ENCODE data around the gene SLC2A6. TPM values are rescaled to one million over a fixed set of nuclear protein-coding genes. Genes with fewer than 3 reads are reported as not detected.

SLC2A6 gene
- total RNA-seq, 3 donors from 2014 or later: 2.6 to 5.3 (median 2.8) TPM

GRCh38 chr9:133525677-133526076 is 46.8 kb upstream of the SLC2A6 start:
- no peaks in the 10 kb centered on the region for H3K36me3 ChIP-seq (ENCODE audit: low read depth)
- peaks cover 3% of the 10 kb centered on the region for H3K4me1 ChIP-seq (ENCODE audit: low read depth)
- H3K9me3 ChIP-seq: no peaks in the 10 kb centered on the region
- intact Hi-C loops (cut with DNase I, micrococcal nuclease): no loop called here
- DNase-seq (peak in 1 of 3 donors; percentile 8), ATAC-seq (no peak)
- no peak overlapping the region for H3K4me3 ChIP-seq
- no peak for TF ChIP-seq CTCF (IDR thresholded peaks at IDR 0.05)

- DNase-seq: peak in 1 of 3 donors; percentile 37
- Histone ChIP-seq H3K4me1 (ENCODE audit: low read depth) (peaks cover 3% of the 10 kb centered on the region), H3K9me3 (no peaks in the 10 kb centered on the region), H3K36me3 (ENCODE audit: low read depth) (no peaks in the 10 kb centered on the region), H3K4me3 (no peak within 1 kb of the TSS)
- no peak for ATAC-seq
- intact Hi-C loops (cut with DNase I, micrococcal nuclease): no loop called here
- TF ChIP-seq CTCF (IDR thresholded peaks at IDR 0.05): no peak
These were observed 45.9 kb upstream of the SLC2A6 start, which contains the start of gene MYMK for GRCh38 chr9:133524679-133525228. Gene MYMK (minus strand): TSS chr9:133524959. CDS start chr9:133524844, 115 bp downstream.

DNA sequence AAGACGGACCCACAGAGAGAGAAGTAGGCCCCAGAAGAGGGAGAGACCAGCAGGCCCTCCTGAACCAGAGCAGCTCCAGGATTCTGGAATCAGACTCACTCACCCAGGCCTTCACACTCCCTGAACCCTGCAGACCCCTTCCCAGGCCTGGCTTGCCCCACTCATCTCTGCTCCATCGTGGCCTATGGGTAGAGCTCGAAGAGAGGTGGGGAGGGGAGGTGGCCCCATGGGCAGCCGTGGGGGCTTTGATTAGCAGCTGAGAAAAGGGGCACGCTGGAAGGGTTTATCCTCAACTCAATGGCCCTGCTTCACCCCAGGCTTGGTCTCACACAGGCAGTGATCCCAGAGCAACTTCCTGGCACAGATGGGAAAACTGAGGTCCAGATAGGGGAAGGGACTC is 45.2 kb upstream of the SLC2A6 start:
- Histone ChIP-seq H3K4me1 (ENCODE audit: low read depth) (peaks cover 3% of the 10 kb centered on the region), H3K9me3 (no peaks in the 10 kb centered on the region), H3K4me3 (no peak overlapping the region), H3K36me3 (ENCODE audit: low read depth) (no peaks in the 10 kb centered on the region)
- no peak for ATAC-seq
- intact Hi-C loops (cut with DNase I, micrococcal nuclease): no loop called here
- TF ChIP-seq CTCF (IDR thresholded peaks at IDR 0.05): no peak
- peak in 1 of 3 donors; percentile 16 for DNase-seq

DNA sequence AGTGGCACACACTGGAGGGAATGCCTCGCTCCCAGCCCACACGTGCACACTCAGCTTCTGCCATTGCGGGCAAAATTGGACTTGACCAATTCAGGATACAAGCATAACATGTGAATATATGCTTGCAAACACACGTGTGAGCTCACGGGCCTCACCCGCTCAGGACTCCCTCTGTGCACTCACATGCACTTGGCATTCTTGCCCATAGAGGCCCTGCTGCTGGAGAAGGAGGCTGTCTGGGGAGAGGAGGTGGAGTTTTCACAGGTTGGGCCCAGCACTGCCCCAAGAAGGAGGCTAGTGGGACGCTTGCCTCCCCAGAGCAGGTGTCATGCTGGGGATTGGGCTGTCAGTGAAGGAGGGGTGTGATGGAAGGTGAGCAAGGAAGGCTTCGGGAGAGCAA is 44.2 kb upstream of the SLC2A6 start:
- ATAC-seq (no peak), DNase-seq (peak in 1 of 3 donors; percentile 34)
- no peaks in the 10 kb centered on the region for H3K9me3 ChIP-seq
- intact Hi-C loops (cut with DNase I, micrococcal nuclease): no loop called here
- no peaks in the 10 kb centered on the region for H3K36me3 ChIP-seq (ENCODE audit: low read depth)
- TF ChIP-seq CTCF (IDR thresholded peaks at IDR 0.05): no peak
- H3K4me3 ChIP-seq: no peak overlapping the region
- peaks cover 3% of the 10 kb centered on the region for H3K4me1 ChIP-seq (ENCODE audit: low read depth)

DNA sequence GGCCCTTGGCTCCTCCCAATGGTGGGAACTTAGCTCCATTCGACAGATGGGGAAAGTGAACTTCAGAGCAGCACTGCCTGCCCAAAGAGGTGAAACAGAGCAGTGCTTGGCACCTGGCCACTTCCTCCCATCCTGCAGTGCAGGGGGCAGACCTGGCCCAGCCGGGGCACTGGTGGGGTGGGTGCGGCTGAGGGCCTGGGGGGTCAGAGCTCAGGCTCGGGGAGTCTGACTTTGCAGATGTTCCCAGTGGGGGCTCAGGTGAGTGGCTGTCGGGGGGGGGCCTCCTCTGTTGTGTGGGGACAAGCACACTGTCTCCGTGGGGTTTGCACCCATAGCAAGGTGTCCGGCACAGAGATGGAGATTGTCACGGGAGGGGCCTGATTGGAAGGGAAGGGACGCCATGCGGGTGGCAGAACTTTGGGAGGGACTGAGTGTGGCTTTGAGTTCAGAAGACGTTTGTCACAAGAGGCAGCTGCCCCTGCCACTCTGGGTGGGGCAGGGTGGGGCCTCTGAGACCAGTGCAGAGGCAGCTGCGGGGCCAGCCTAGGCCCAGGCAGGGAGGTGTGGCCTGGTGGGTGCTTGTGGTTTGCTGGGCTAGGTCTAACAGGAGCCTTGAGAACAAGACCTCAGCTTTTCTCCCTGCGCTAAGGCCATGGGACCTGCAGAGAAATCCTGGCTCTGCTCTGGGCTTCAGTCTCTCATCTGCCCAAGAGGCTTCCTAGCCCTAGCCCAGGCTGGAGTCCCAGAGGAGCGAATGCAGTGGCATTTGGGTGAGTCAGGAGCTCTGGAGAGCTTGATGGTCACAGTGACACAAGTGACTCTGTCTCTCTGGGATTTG is 43.4 kb upstream of the SLC2A6 start:
- Histone ChIP-seq H3K9me3 (no peaks in the 10 kb centered on the region), H3K4me3 (no peak overlapping the region), H3K4me1 (ENCODE audit: low read depth) (peaks cover 3% of the 10 kb centered on the region), H3K36me3 (ENCODE audit: low read depth) (no peaks in the 10 kb centered on the region)
- TF ChIP-seq CTCF (IDR thresholded peaks at IDR 0.05): no peak
- intact Hi-C loops (cut with DNase I, micrococcal nuclease): no loop called here
- ATAC-seq: peak; percentile 80
- DNase-seq: peak; percentile 53 to 66 (median 57)

All from mucosa of descending colon (tissue), 3 donors.